Measurements from ENCODE around the gene DLL3. TPM values are rescaled to one million over a fixed set of nuclear protein-coding genes. Genes with fewer than 3 reads are reported as not detected.
A peak's percentile ranks its signal among the peaks of the same experiment; 100 is the strongest.

Gene DLL3
- total and polyA plus RNA-seq, 9 of the 15 experiments (the other 6 are each of a cell fraction or from before 2014, with no cell fraction given), result 0.80 to 6.3 (median 1.2) TPM

DNA sequence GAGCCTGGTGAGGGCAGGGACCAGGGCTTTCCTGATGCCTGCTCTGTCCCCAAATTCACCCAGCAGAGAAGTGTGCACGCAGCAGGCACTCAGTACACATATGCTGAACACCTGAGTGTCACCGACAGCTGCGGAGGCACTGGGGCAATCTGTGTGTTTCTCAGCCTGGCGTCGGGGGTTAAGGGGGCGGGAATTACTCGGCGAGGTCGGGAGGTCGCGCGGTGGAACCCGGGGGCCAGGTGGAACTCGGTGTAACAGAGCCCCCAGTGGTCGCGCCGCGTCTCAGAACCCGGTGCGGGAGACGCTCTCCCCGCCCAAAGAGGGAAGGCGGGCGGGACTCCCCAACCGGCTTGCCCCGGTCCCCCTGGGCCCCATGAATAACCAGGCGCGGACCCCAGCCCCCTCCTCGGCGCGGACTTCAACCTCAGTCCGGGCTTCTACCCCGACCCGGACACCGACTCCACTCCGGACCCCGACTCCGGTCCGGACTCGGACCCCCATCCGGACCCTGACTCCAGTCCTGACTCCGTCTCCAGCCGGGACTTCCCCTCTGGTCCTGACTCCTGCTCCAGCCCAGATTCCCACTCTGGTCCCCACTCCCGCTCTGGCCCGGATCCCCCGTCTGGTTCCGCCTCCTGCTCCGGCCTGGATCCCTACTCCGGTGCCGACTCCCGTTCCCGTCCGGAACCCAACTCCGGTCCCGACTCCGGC, 16.2 kb downstream of the DLL3 start, which contains the start of gene SELENOV (continued):
- TF ChIP-seq, protein P1, sequence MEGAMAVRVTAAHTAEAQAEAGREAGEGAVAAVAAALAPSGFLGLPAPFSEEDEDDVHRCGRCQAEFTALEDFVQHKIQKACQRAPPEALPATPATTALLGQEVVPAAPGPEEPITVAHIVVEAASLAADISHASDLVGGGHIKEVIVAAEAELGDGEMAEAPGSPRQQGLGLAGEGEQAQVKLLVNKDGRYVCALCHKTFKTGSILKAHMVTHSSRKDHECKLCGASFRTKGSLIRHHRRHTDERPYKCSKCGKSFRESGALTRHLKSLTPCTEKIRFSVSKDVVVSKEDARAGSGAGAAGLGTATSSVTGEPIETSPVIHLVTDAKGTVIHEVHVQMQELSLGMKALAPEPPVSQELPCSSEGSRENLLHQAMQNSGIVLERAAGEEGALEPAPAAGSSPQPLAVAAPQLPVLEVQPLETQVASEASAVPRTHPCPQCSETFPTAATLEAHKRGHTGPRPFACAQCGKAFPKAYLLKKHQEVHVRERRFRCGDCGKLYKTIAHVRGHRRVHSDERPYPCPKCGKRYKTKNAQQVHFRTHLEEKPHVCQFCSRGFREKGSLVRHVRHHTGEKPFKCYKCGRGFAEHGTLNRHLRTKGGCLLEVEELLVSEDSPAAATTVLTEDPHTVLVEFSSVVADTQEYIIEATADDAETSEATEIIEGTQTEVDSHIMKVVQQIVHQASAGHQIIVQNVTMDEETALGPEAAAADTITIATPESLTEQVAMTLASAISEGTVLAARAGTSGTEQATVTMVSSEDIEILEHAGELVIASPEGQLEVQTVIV (CRISPR knock-in tag; IDR thresholded peaks at IDR 0.05; ENCODE audit: borderline replicate concordance), result no peak
- TF ChIP-seq, protein P2, sequence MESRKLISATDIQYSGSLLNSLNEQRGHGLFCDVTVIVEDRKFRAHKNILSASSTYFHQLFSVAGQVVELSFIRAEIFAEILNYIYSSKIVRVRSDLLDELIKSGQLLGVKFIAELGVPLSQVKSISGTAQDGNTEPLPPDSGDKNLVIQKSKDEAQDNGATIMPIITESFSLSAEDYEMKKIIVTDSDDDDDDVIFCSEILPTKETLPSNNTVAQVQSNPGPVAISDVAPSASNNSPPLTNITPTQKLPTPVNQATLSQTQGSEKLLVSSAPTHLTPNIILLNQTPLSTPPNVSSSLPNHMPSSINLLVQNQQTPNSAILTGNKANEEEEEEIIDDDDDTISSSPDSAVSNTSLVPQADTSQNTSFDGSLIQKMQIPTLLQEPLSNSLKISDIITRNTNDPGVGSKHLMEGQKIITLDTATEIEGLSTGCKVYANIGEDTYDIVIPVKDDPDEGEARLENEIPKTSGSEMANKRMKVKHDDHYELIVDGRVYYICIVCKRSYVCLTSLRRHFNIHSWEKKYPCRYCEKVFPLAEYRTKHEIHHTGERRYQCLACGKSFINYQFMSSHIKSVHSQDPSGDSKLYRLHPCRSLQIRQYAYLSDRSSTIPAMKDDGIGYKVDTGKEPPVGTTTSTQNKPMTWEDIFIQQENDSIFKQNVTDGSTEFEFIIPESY (CRISPR knock-in tag; IDR thresholded peaks at IDR 0.05), result peak; percentile 41; the same call in 1 of the 2 replicates
- TF ChIP-seq, protein P3, sequence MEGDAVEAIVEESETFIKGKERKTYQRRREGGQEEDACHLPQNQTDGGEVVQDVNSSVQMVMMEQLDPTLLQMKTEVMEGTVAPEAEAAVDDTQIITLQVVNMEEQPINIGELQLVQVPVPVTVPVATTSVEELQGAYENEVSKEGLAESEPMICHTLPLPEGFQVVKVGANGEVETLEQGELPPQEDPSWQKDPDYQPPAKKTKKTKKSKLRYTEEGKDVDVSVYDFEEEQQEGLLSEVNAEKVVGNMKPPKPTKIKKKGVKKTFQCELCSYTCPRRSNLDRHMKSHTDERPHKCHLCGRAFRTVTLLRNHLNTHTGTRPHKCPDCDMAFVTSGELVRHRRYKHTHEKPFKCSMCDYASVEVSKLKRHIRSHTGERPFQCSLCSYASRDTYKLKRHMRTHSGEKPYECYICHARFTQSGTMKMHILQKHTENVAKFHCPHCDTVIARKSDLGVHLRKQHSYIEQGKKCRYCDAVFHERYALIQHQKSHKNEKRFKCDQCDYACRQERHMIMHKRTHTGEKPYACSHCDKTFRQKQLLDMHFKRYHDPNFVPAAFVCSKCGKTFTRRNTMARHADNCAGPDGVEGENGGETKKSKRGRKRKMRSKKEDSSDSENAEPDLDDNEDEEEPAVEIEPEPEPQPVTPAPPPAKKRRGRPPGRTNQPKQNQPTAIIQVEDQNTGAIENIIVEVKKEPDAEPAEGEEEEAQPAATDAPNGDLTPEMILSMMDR (IDR thresholded peaks at IDR 0.05 in 2 of 3, conservative IDR thresholded peaks at IDR 0.05 in 1 of 3; ENCODE audit: insufficient read depth in 2 of 3, low read depth in 1 of 3, low read length in 3 of 3), result peak in 2 of 3 experiments; percentile 6 to 32; a peak in 2 of 6 replicates
- TF ChIP-seq ZNF347 (CRISPR knock-in tag; IDR thresholded peaks at IDR 0.05; ENCODE audit: low read depth), result no peak

Measured in K562 (cell line).